Erythroblast (primary cell): ENCODE data around the gene LSAMP.

Experiments used
- GATA1 ChIP-seq: IDR thresholded peaks from 2 replicates; pipeline ENCODE4 v1.6.1; 2011; ENCODE audit warnings: low read depth, mild to moderate bottlenecking, control low read depth, low read length, moderate library complexity
- POLR2A ChIP-seq: IDR thresholded peaks from 2 replicates; pipeline ENCODE4 v1.6.1; 2011; ENCODE audit warnings: mild to moderate bottlenecking, low read length

DNA sequence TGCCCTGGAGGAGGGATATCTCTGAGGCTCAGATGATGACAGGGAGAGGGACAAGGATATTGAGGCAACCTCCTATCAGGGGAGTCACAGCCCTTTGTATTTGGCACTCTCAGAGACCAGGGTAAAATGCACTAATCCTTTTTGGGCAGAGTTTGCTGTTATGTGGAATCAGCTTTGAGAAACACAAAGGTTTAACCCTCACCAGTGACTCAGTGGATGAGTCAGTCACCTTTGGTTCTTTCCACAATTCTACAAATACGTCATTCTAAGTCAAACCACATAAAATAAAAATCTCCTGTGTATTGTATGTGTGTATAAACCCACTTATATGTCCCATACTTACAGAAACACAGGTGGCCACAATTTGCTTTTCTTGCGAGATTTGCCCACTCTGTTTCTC lies 5.1 kb downstream of the LSAMP start:
- TF ChIP-seq POLR2A (no peak), GATA1 (no peak)
